Measurements from ENCODE around the gene HLCS.

DNA sequence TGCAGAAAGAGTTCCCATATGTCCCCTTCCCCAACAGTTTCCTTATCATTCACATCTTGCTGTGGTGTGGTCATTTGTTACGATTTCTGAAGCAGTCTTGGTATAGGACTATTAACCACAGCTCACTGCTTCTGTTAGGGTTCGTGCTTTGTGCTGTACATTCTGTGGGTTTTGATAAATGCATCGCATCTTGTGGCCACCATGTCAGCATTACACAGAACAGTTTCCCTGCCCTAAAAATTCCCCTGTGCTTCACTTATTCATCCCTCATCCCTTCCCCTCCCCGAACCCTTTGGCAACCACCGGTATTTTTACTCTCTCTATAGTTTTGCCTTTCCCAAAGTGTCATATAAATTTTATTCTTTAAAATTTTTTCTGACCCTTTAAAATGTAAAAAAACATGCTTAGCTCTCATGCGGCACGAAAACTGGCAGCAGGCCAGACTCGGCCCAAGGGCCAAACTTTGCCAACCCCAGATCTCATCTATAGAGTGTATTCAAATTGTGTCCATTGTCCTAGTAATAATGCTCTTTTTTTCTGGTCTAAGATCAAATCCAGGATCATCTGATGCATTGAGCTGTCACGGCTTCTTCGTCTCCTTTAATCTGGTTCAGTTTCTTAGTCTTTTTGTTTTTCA is 189.4 kb downstream of the HLCS start:
- TF ChIP-seq CTCF (IDR thresholded peaks at IDR 0.05) = no peak
- TF ChIP-seq POLR2A (IDR thresholded peaks at IDR 0.05) = no peak

Measured in right lobe of liver (tissue), 4 donors.